ENCODE measurements around the gene NAT9. TPM values are rescaled to one million over a fixed set of nuclear protein-coding genes. Genes with fewer than 3 reads are reported as not detected.

The NAT9 gene
- total RNA-seq, 1 donor from 2014 or later: 19.4 TPM

Small RNA genes within 50 kb of the gene (microRNA-seq; reads per million reads assigned to microRNA genes)
- 9.0 reads per million, percentile 21 among the genes with 10 or more reads in this experiment for gene MIR3615

Other genes starting within 250 kb of the NAT9 start
- 0.19 TPM for gene CD300LB, start 244.9 kb downstream of the NAT9 start, total RNA-seq
- 1.2 TPM for gene CD300C, start 230.2 kb downstream of the NAT9 start, total RNA-seq
- not detected for gene CD300H, start 208.8 kb downstream of the NAT9 start, total RNA-seq
- not detected for gene CD300LD, start 184.1 kb downstream of the NAT9 start, total RNA-seq
- gene CD300E, start 152.6 kb downstream of the NAT9 start, total RNA-seq: 0.46 TPM
- 0.35 TPM for gene CD300LF, start 63.4 kb downstream of the NAT9 start, total RNA-seq
- 2.6 TPM for gene RAB37, start 39.1 kb downstream of the NAT9 start, total RNA-seq
- 15.9 TPM for gene NHERF1, start 27.7 kb downstream of the NAT9 start, total RNA-seq
- gene GRIN2C, start 83.5 kb upstream of the NAT9 start, total RNA-seq: 1.2 TPM
- gene FDXR, start 96.6 kb upstream of the NAT9 start, total RNA-seq: 4.3 TPM
- gene FADS6, start 117.3 kb upstream of the NAT9 start, total RNA-seq: 0.19 TPM
- not detected for gene USH1G, start 146.9 kb upstream of the NAT9 start, total RNA-seq
- not detected for gene OTOP2, start 147.9 kb upstream of the NAT9 start, total RNA-seq
- not detected for gene OTOP3, start 159.6 kb upstream of the NAT9 start, total RNA-seq
- 8.5 TPM for gene HID1, start 196.4 kb upstream of the NAT9 start, total RNA-seq
- gene CDR2L, start 211.3 kb upstream of the NAT9 start, total RNA-seq: 22.1 TPM
- gene MRPL58, start 236.3 kb upstream of the NAT9 start, total RNA-seq: 51.4 TPM

All from Right ventricle myocardium inferior (tissue), 1 donor.